Hepatocyte (in vitro differentiated cells): ENCODE data around the gene UGGT2. TPM values are rescaled to one million over a fixed set of nuclear protein-coding genes. Genes with fewer than 3 reads are reported as not detected.
"Not testable (repeated sequence)": the region's sequence is repeated elsewhere in the genome, so short reads cannot be mapped to it uniquely, and the experiment has no call there.

Experiments
- DNase-seq: peaks from one replicate; pipeline ENCODE4 v3.0.0-alpha.2; 2016; ENCODE audit warnings: low spot score
- H2AFZ ChIP-seq: fragments of 200-600 bp; sonication (generic); 2 replicates; pipeline ENCODE4 v1.6.0; 2016; ENCODE audit warnings: antibody characterized with exemption, mild to moderate bottlenecking
- H3K27ac ChIP-seq: fragments of 200-600 bp; sonication (generic); 2 replicates; pipeline ENCODE4 v1.5.1; 2016; ENCODE audit warnings: mild to moderate bottlenecking
- H3K27me3 ChIP-seq: fragments of 200-600 bp; sonication (generic); 2 replicates; pipeline ENCODE4 v1.6.1; 2016
- H3K36me3 ChIP-seq: fragments of 200-600 bp; sonication (generic); replicated peaks from 2 replicates; pipeline ENCODE4 v1.5.1; 2016; ENCODE audit warnings: low read depth; ENCODE audit not compliant: insufficient read depth
- H3K4me1 ChIP-seq: fragments of 200-600 bp; sonication (generic); 2 replicates; pipeline ENCODE4 v1.5.1; 2016; ENCODE audit warnings: mild to moderate bottlenecking, moderate library complexity; ENCODE audit not compliant: insufficient read depth
- H3K4me2 ChIP-seq: fragments of 200-600 bp; sonication (generic); 2 replicates; pipeline ENCODE4 v1.6.0; 2016
- H3K4me3 ChIP-seq: fragments of 200-600 bp; sonication (generic); 2 replicates; pipeline ENCODE4 v1.5.1; 2016; ENCODE audit warnings: mild to moderate bottlenecking
- H3K79me2 ChIP-seq: fragments of 200-600 bp; sonication (generic); 2 replicates; pipeline ENCODE4 v1.6.0; 2017; ENCODE audit warnings: mild to moderate bottlenecking
- H3K9me2 ChIP-seq: fragments of 200-600 bp; sonication (generic); replicated peaks from 2 replicates; pipeline ENCODE4 v1.6.0; 2017; ENCODE audit warnings: mild to moderate bottlenecking; ENCODE audit not compliant: insufficient read depth
- H3K9me3 ChIP-seq: fragments of 200-600 bp; sonication (generic); 2 replicates; pipeline ENCODE4 v1.5.1; 2016; ENCODE audit warnings: low read depth, mild to moderate bottlenecking
- H4K20me1 ChIP-seq: fragments of 200-600 bp; sonication (generic); 2 replicates; pipeline ENCODE4 v1.6.0; 2016; ENCODE audit warnings: mild to moderate bottlenecking; ENCODE audit not compliant: insufficient read depth, poor library complexity, severe bottlenecking
- CTCF ChIP-seq: fragments of 200-600 bp; sonication (generic); IDR thresholded peaks from 2 replicates; pipeline ENCODE4 v1.5.1; 2016; ENCODE audit warnings: antibody characterized with exemption, mild to moderate bottlenecking; ENCODE audit not compliant: poor library complexity
- EZH2 ChIP-seq: fragments of 200-600 bp; sonication (generic); IDR thresholded peaks from 2 replicates; pipeline ENCODE4 v1.6.1; 2016; ENCODE audit warnings: antibody characterized with exemption, mild to moderate bottlenecking, borderline replicate concordance
- EZH2phosphoT487 ChIP-seq: fragments of 200-600 bp; sonication (generic); IDR thresholded peaks from one replicate; pipeline ENCODE4 v1.6.1; 2018; ENCODE audit warnings: antibody characterized with exemption, mild to moderate bottlenecking, low read depth, moderate library complexity; ENCODE audit not compliant: unreplicated experiment, severe bottlenecking
- WGBS: methylation state at CpG from one replicate; pipeline ENCODE4 v1.1.6; 2016; ENCODE audit warnings: low lambda C conversion rate; ENCODE audit errors: missing lambda C conversion rate; 5-methylcytosine and 5-hydroxymethylcytosine counted together
- polyA plus RNA-seq: library from polyadenylated mRNA; unstranded; fragments of >200 nt; fragmentation: Nextera tagmentation; extraction: Ambion mirVana; gene quantifications from 2 replicates; pipeline ENCODE4 v1.2.1, GENCODE V29; 2016
- total RNA-seq: library from RNA; depleted of rRNA; stranded (reverse); fragments of >200 nt; gene quantifications from 2 replicates; pipeline ENCODE4 v1.2.3, GENCODE V29; 2014

Gene UGGT2
- total and polyA plus RNA-seq, 2 experiments from 2014 or later: 23.6 to 60.3 TPM

- Histone ChIP-seq H3K27me3 (no peaks in the 10 kb centered on the region), H3K9me2 (no peaks in the 10 kb centered on the region), H3K4me3 (no peak overlapping the region), H3K27ac (no peak overlapping the region), H3K4me1 (no peaks in the 10 kb centered on the region), H2AFZ (no peak overlapping the region), H4K20me1 (no peaks in the 10 kb centered on the region), H3K79me2 (no peaks in the 10 kb centered on the region), H3K36me3 (no peaks in the 10 kb centered on the region), H3K9me3 (no peaks in the 10 kb centered on the region), H3K4me2 (no peak overlapping the region)
- TF ChIP-seq CTCF: no peak
- TF ChIP-seq EZH2: no peak
- no peak for TF ChIP-seq EZH2phosphoT487
- WGBS: 89% methylated on average over 10 of the region's 10 CpGs
- no peak for DNase-seq
Measured at GRCh38 chr13:95858286-95859075, 194.7 kb downstream of the UGGT2 start.

- H3K9me2 ChIP-seq, H3K4me1 ChIP-seq, H3K27me3 ChIP-seq, H3K79me2 ChIP-seq, H3K36me3 ChIP-seq, H2AFZ ChIP-seq, H3K9me3 ChIP-seq, H3K4me2 ChIP-seq, H3K27ac ChIP-seq, H4K20me1 ChIP-seq, H3K4me3 ChIP-seq, DNase-seq: not testable (repeated sequence)
- 88% methylated on average over 15 of the region's 26 CpGs for WGBS
Measured at GRCh38 chr13:95845656-95846055, 207.5 kb downstream of the UGGT2 start.

GRCh38 chr13:95842898-95843297, 210.3 kb downstream of the UGGT2 start:
- Histone ChIP-seq H3K27me3 (no peaks in the 10 kb centered on the region), H3K9me2 (no peaks in the 10 kb centered on the region), H2AFZ (no peak overlapping the region), H3K4me3 (no peak overlapping the region), H3K4me1 (no peaks in the 10 kb centered on the region), H3K9me3 (no peaks in the 10 kb centered on the region), H3K79me2 (no peaks in the 10 kb centered on the region), H3K36me3 (no peaks in the 10 kb centered on the region), H4K20me1 (no peaks in the 10 kb centered on the region), H3K4me2 (no peak overlapping the region), H3K27ac (no peak overlapping the region)
- no peak for TF ChIP-seq CTCF
- no peak for TF ChIP-seq EZH2
- no peak for TF ChIP-seq EZH2phosphoT487
- DNase-seq: no peak
- 98% methylated on average over 2 of the region's 2 CpGs for WGBS

- no peak overlapping the region for H3K27ac ChIP-seq
- no peaks in the 10 kb centered on the region for H3K4me1 ChIP-seq
- no peaks in the 10 kb centered on the region for H3K9me3 ChIP-seq
- H3K79me2 ChIP-seq: no peaks in the 10 kb centered on the region
- no peaks in the 10 kb centered on the region for H4K20me1 ChIP-seq
- no peak overlapping the region for H3K4me3 ChIP-seq
- H2AFZ ChIP-seq: no peak overlapping the region
- H3K9me2 ChIP-seq: no peaks in the 10 kb centered on the region
- DNase-seq: no peak
- H3K4me2 ChIP-seq: no peak overlapping the region
- TF ChIP-seq CTCF: no peak
- no peak for TF ChIP-seq EZH2phosphoT487
- TF ChIP-seq EZH2: no peak
- H3K36me3 ChIP-seq: no peaks in the 10 kb centered on the region
- H3K27me3 ChIP-seq: no peaks in the 10 kb centered on the region
Measured at GRCh38 chr13:95841894-95842293, 211.3 kb downstream of the UGGT2 start.
